Fibroblast of villous mesenchyme (primary cell): ENCODE measurements around the gene TOR2A. TPM values are rescaled to one million over a fixed set of nuclear protein-coding genes. Genes with fewer than 3 reads are reported as not detected.

Source experiments
- DNase-seq: peaks from one replicate; pipeline ENCODE4 v3.0.0-alpha.2; 2010; ENCODE audit warnings: low read depth
- H3K4me3 ChIP-seq: 2 replicates; pipeline ENCODE4 v1.5.1; 2011; ENCODE audit warnings: low read depth, mild to moderate bottlenecking, low read length
- total RNA-seq: library from RNA; depleted of rRNA; stranded (reverse); fragments of >200 nt; gene quantifications from 2 replicates; pipeline ENCODE4 v1.2.3, GENCODE V29; 2012
- TF ChIP-seq, protein P1 (sequence below): IDR thresholded peaks from 2 replicates; pipeline ENCODE4 v1.5.1; 2012; ENCODE audit warnings: low read depth, mild to moderate bottlenecking, low read length; ENCODE audit not compliant: insufficient read depth

TOR2A gene
- total RNA-seq, 1 donor = 5.2 TPM

DNA sequence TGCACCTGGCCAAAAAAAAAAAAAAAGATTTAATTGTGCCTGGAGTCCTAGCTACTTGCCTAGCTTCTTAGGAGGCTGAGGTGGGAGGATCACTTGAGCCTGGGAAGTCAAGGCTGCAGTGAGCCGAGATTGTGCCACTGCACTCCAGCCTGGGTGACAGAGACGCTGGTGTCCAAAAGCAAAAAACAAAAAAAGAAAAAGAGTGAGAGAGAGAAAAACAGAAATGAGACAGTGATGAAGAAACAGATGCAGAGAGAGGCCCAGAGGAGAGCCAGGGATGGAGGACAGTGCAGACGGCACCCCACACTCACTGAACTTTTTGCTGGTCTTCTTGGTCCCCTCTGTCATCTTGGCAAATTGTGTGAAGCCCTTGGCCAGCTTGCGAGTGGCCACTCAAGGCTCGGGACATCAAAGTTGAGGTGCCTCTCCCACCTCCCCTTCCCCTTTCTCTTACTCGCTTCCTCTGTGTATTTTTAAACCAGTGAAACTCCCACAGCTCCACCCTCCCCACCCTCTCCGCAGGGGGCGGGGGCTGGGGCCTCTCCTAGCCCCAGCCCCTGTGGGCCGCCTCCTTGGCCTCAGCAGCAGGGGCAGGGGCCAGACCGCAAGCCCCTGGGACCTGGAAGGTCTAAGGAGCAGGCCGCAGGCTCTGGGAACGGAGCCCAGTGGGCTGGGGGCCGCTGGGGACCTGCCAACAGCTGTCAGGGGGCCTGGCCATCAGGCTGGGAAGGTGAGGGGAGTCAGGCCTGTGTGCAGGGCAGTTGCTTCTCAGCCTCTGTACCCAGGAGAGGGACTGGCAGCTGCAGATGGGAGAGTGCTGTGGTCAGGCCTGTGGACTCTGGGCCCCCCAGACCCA lies 43.4 kb upstream of the TOR2A start, which contains the start of gene SH2D3C:
SH2D3C (minus strand) TSS at position 387 of the 856 bp plus-strand sequence; CDS start at position 348, 39 bp downstream.
- TF ChIP-seq, protein P1, sequence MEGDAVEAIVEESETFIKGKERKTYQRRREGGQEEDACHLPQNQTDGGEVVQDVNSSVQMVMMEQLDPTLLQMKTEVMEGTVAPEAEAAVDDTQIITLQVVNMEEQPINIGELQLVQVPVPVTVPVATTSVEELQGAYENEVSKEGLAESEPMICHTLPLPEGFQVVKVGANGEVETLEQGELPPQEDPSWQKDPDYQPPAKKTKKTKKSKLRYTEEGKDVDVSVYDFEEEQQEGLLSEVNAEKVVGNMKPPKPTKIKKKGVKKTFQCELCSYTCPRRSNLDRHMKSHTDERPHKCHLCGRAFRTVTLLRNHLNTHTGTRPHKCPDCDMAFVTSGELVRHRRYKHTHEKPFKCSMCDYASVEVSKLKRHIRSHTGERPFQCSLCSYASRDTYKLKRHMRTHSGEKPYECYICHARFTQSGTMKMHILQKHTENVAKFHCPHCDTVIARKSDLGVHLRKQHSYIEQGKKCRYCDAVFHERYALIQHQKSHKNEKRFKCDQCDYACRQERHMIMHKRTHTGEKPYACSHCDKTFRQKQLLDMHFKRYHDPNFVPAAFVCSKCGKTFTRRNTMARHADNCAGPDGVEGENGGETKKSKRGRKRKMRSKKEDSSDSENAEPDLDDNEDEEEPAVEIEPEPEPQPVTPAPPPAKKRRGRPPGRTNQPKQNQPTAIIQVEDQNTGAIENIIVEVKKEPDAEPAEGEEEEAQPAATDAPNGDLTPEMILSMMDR = no peak
- H3K4me3 ChIP-seq = no peak within 1 kb of the TSS
- DNase-seq = no peak

DNA sequence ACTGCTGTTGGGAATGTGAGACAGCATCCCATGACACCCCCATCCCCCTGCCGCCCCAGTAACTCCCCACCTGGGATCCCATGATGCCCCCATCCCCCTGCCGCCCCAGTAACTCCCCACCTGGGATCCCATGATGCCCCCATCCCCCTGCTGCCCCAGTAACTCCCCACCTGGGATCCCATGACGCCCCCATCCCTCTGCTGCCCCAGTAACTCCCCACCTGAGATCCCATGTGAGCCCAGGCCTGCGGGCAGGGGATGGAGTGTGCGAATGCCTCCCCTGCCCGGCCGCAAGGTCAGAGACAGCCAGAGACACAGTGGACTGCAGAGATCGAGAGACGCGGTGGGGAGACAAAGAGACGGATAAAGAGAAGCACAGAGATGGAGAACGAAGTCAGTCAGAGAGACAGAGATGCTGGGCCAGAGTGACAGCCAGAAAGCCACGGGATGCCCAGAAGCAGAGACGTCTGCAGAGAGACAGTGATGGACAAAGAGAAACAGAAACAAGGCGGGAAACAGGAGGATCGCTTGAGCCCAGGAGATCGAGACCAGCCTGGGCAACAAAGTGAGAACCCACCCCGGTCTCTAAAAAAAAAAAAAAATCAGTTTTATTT lies 42.4 kb upstream of the TOR2A start:
- H3K4me3 ChIP-seq = no peak overlapping the region
- DNase-seq = no peak
- TF ChIP-seq, protein P1 = no peak

DNA sequence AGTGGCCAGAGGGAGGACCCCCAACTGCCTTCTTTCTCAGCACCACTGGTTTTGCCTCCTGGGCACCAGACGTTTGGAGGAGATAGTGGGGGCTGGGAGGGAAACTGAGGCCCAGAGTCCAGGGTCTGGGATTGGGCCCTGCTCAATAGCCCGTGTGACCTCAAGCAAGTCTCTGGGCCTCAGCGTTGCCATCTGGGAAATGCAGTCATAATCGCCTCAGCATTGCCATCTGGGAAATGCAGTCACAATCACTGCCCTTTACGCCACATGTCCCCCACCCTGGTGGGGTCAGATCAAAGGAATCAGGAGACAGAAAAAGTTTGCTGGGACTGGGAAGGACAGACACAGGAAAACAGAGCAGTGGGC lies 41.8 kb upstream of the TOR2A start:
- no peak for DNase-seq
- TF ChIP-seq, protein P1 = no peak
- H3K4me3 ChIP-seq = no peak overlapping the region

DNA sequence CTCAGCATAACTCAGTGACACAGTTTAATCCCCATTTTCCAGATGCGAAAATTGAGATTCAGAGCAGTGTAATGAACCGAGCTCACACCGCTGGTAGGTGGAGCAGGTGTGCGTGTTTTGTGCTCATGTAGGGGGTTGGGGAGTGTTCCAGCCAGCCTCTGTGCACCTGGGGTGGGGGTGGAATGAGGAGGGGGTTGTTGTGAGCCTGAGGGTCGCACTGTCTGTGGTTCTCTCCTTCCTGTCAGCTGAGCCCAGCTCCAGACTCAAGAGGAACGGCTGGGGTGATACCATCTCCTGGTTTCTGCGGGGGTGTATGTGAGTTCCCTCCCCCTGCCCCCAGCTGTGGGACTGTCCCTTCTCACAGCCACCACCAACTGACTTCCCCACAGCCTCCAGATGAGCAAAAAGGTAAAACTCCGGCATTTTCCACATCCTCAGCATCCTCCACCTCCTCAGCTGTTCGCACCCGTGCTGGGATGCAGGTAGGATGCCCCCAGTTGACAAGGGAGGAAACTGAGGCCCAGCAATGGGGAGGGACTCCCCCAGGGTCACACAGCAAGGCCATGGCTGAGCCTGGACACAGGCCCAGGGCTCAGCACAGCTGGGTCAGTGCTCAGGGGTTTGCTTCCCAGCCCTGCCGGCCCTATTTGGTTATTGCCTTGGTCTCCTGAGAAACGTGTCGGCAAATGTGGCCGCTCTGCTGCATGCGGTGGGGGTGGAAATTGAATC lies 41.3 kb upstream of the TOR2A start:
- no peak overlapping the region for H3K4me3 ChIP-seq
- TF ChIP-seq, protein P1 = no peak
- no peak for DNase-seq

DNA sequence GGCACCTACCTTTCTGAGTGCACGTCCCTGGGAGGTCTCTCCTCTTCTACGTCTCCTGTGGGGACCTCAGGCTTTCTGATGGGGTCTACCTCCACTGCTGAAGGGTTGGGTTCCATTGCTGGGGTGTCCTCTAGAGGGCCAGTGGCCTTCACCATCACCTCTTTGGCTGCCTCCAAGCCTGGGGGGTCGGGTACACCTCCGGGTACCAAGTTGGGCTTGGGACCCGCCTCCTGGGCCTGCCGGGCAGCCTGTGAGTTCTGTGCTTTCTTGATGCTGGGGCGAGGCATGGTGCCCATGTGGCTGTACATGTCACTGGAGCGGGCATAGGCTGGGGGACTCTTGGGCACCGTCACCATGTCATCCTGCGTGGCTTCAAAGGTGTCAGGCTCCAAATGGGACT lies 38.9 kb upstream of the TOR2A start:
- no peak overlapping the region for H3K4me3 ChIP-seq
- TF ChIP-seq, protein P1 = no peak
- no peak for DNase-seq

DNA sequence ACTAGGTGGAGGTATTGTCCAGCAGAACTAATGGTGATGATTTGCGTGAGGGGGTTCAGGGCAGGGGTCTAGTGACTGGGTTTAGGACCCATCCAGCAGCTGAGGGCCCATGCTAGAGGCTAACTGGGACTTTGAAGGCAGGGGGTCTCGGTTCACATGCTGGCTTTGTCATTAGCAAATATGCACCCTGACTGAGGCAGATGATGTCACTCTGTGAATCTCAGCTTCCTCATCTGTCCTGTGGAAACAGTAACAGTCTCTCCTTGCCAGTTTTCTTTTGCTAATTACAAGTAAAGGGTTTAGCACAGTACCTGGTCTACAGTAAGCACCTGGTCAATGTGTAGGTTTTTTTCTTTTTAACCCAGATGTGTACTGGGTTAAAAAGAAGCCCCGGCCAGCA lies 38.2 kb upstream of the TOR2A start:
- H3K4me3 ChIP-seq = no peak overlapping the region
- no peak for DNase-seq
- TF ChIP-seq, protein P1 = no peak
